Caco-2 (cell line): Measurements from ENCODE around the gene TM2D1. TPM values are rescaled to one million over a fixed set of nuclear protein-coding genes. Genes with fewer than 3 reads are reported as not detected.
A peak's percentile ranks its signal among the peaks of the same experiment; 100 is the strongest.

ENCODE experiments used
- BruUV-seq: library from RNA; stranded (reverse); fragments of 400-500 nt; replicated peaks from 2 replicates; lab custom pipeline; 2021; lab: Mats Ljungman, UMichigan
- CTCF ChIA-PET: fragments of 300-600 bp; sonication (Branson Sonifier 250); formaldehyde crosslinking; loops from one replicate; lab custom pipeline; 2022; ENCODE audit warnings: antibody characterized with exemption; lab: Charles Lee
- POLR2A ChIA-PET: fragments of 300-600 bp; sonication (Branson Sonifier 250); formaldehyde crosslinking; loops from one replicate; lab custom pipeline; 2022; ENCODE audit warnings: antibody characterized with exemption; lab: Charles Lee
- DNase-seq, 2 experiments: peaks; one replicate each; pipeline versions ENCODE4 v3.0.0 to v3.0.0-alpha.2; 2020 to 2022
- H3K27me3 ChIP-seq: replicated peaks from 2 replicates; pipeline ENCODE4 v1.6.0; 2011; ENCODE audit warnings: low read length; ENCODE audit not compliant: control insufficient read depth, insufficient read depth
- H3K36me3 ChIP-seq: 2 replicates; pipeline ENCODE4 v1.5.1; 2011; ENCODE audit warnings: low read length; ENCODE audit not compliant: control insufficient read depth, insufficient read depth
- H3K4me1 ChIP-seq: fragments of 250-450 bp; sonication (Bioruptor Pico); 2 replicates; pipeline ENCODE4 v1.5.1; 2020; ENCODE audit warnings: mild to moderate bottlenecking
- H3K4me3 ChIP-seq: 2 replicates; pipeline ENCODE4 v1.5.1; 2011; ENCODE audit warnings: low read depth, mild to moderate bottlenecking, control low read depth, low read length
- H3K9me3 ChIP-seq: fragments of 250-450 bp; sonication (Bioruptor Pico); 2 replicates; pipeline ENCODE4 v1.5.1; 2020; ENCODE audit warnings: mild to moderate bottlenecking, moderate library complexity
- H3K27ac Mint-ChIP-seq: one replicate; pipeline ENCODE4 v1.8.0; 2022; ENCODE audit warnings: mixed read lengths; ENCODE audit not compliant: unreplicated experiment
- H3K27me3 Mint-ChIP-seq: one replicate; pipeline ENCODE4 v1.8.0; 2022; ENCODE audit warnings: mixed read lengths; ENCODE audit not compliant: insufficient read depth, unreplicated experiment
- H3K36me3 Mint-ChIP-seq: one replicate; pipeline ENCODE4 v1.8.0; 2022; ENCODE audit warnings: mild to moderate bottlenecking, mixed read lengths; ENCODE audit not compliant: insufficient read depth, unreplicated experiment
- H3K4me1 Mint-ChIP-seq: one replicate; pipeline ENCODE4 v1.8.0; 2022; ENCODE audit warnings: low read depth, mixed read lengths; ENCODE audit not compliant: unreplicated experiment
- H3K4me3 Mint-ChIP-seq: one replicate; pipeline ENCODE4 v1.8.0; 2022; ENCODE audit warnings: mild to moderate bottlenecking, moderate library complexity, mixed read lengths; ENCODE audit not compliant: unreplicated experiment
- H3K9me3 Mint-ChIP-seq: one replicate; pipeline ENCODE4 v1.8.0; 2022; ENCODE audit warnings: mixed read lengths; ENCODE audit not compliant: unreplicated experiment
- CTCF ChIP-seq, 2 experiments: fragments of 200-600 bp in 1 of 2; IDR thresholded peaks; 1 replicate in 1 of 2; 2 replicates in 1 of 2; pipeline versions ENCODE4 v1.5.1 to v1.8.0; 2011 to 2022; ENCODE audit warnings: antibody characterized with exemption in 1 of 2, control low read depth in 1 of 2, inconsistent platforms in 1 of 2, low read depth in 1 of 2, low read length in 1 of 2, mild to moderate bottlenecking in 1 of 2, moderate library complexity in 1 of 2; ENCODE audit not compliant: insufficient read depth in 1 of 2, severe bottlenecking in 1 of 2, unreplicated experiment in 1 of 2
- intact Hi-C: fragments of 100-400 bp; cut with micrococcal nuclease; formaldehyde crosslinking; loops from one replicate; pipeline ENCODE4 v1.10.0; 2022; ENCODE audit not compliant: unreplicated experiment
- total RNA-seq: library from RNA; stranded (reverse); gene quantifications from 2 replicates; pipeline ENCODE4 v1.2.3, GENCODE V29; 2022

TM2D1 gene
- total RNA-seq, 1 experiment from 2014 or later = 16.3 TPM

DNA sequence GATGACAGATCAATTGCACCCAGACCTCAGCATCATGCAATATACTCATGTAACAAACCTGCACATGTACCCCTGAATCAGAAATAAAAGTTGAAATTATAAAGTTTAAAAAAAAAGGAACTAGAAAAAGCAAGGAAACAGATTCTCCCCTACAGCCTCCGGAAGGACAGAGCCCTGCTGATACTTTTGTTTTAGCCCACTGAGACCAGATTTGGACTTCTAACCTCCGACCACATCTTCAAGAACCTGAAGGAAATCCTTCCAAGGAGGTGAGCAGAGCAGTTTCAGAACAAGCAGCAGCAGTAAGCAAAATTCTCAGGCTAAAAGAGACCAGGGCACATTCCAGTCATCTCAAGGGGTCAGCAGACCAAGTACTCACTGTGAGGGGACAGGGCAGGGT lies 54.5 kb downstream of the TM2D1 start:
- H3K4me1 ChIP-seq = no peaks in the 10 kb centered on the region
- Mint-ChIP-seq H3K36me3 (no peaks in the 10 kb centered on the region), H3K4me3 (no peak overlapping the region), H3K27me3 (no peaks in the 10 kb centered on the region), H3K4me1 (no peaks in the 10 kb centered on the region), H3K27ac (no peak overlapping the region), H3K9me3 (no peaks in the 10 kb centered on the region)
- TF ChIP-seq CTCF (IDR thresholded peaks at IDR 0.05; ENCODE audit: insufficient read depth in 1 of 2, low read depth in 1 of 2, low read length in 1 of 2, severe bottlenecking in 1 of 2, unreplicated experiment in 1 of 2) = no peak
- H3K4me3 ChIP-seq = no peak overlapping the region
- H3K36me3 ChIP-seq = no peaks in the 10 kb centered on the region
- no TSS peak for BruUV-seq
- ChIA-PET CTCF (no interaction called here), POLR2A (no interaction called here)
- H3K27me3 ChIP-seq = no peaks in the 10 kb centered on the region
- intact Hi-C loops = no loop called here
- H3K9me3 ChIP-seq = no peaks in the 10 kb centered on the region
- no peak for DNase-seq

DNA sequence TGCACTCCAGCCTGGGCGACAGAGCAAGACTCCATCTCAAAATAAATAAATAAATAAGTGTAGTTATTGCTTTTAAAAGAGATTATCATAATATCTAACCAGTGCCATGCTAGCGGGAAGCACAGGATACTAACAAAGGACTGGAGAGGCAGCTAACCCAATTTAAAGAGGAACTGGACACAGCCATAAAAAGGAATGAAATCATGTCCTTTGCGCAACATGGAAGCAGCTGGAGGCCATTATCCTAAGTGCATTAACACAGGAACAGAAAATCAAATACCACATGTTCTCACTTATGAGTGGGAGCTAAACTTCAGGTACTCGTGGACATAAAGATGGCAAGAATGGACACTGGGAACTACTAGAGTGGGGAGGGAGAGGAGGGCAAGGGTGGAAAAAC lies 54.9 kb downstream of the TM2D1 start:
- H3K4me3 ChIP-seq = no peak overlapping the region
- ChIA-PET CTCF (no interaction called here), POLR2A (no interaction called here)
- no peaks in the 10 kb centered on the region for H3K9me3 ChIP-seq
- intact Hi-C loops = no loop called here
- no TSS peak for BruUV-seq
- no peaks in the 10 kb centered on the region for H3K36me3 ChIP-seq
- H3K27me3 ChIP-seq = no peaks in the 10 kb centered on the region
- no peaks in the 10 kb centered on the region for H3K4me1 ChIP-seq
- H3K27ac Mint-ChIP-seq = no peak overlapping the region
- no peak for TF ChIP-seq CTCF (IDR thresholded peaks at IDR 0.05; ENCODE audit: insufficient read depth in 1 of 2, low read depth in 1 of 2, low read length in 1 of 2, severe bottlenecking in 1 of 2, unreplicated experiment in 1 of 2)
- H3K27me3 Mint-ChIP-seq = no peaks in the 10 kb centered on the region
- no peak for DNase-seq
- no peaks in the 10 kb centered on the region for H3K4me1 Mint-ChIP-seq
- no peak overlapping the region for H3K4me3 Mint-ChIP-seq
- H3K9me3 Mint-ChIP-seq = no peaks in the 10 kb centered on the region
- no peaks in the 10 kb centered on the region for H3K36me3 Mint-ChIP-seq

GRCh38 chr1:61659061-61659460 lies 65.9 kb downstream of the TM2D1 start:
- ChIA-PET CTCF (no interaction called here), POLR2A (no interaction called here)
- no peaks in the 10 kb centered on the region for H3K27me3 Mint-ChIP-seq
- no peaks in the 10 kb centered on the region for H3K9me3 Mint-ChIP-seq
- no peak overlapping the region for H3K4me3 Mint-ChIP-seq
- no TSS peak for BruUV-seq
- H3K36me3 Mint-ChIP-seq = no peaks in the 10 kb centered on the region
- H3K4me1 Mint-ChIP-seq = no peaks in the 10 kb centered on the region
- intact Hi-C loops = no loop called here
- no peak overlapping the region for H3K27ac Mint-ChIP-seq
- peak in 1 of 2 experiments; percentile 15 for TF ChIP-seq CTCF (IDR thresholded peaks at IDR 0.05; ENCODE audit: insufficient read depth in 1 of 2, low read depth in 1 of 2, low read length in 1 of 2, severe bottlenecking in 1 of 2, unreplicated experiment in 1 of 2)
- Histone ChIP-seq H3K36me3 (no peaks in the 10 kb centered on the region), H3K4me3 (no peak overlapping the region), H3K9me3 (no peaks in the 10 kb centered on the region), H3K27me3 (no peaks in the 10 kb centered on the region), H3K4me1 (no peaks in the 10 kb centered on the region)
- no peak for DNase-seq
